Measurements from ENCODE around the gene FRY.
"Not testable (repeated sequence)": the region's sequence is repeated elsewhere in the genome, so short reads cannot be mapped to it uniquely, and the experiment has no call there.

FRY gene

DNA sequence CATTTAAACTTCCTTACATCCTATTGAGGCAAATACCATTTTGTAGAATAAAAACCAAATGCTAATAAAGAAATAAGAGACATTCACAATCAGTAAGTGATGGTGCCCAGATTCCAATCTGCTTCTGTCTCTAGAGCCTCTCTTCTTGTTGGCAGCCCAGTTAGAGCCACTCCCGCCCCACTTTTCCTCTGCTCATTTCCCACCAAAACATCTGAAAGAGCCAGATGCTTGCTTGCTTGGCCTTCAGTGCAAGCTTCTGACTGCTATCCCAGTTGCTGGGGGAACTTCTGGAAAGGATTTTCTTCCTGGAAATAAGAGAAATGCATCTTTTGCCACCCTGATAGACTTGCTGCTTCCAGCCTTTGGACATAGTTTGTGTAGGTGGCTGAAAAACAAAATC, 12.9 kb downstream of the FRY start:
- DNase-seq, result no peak

DNA sequence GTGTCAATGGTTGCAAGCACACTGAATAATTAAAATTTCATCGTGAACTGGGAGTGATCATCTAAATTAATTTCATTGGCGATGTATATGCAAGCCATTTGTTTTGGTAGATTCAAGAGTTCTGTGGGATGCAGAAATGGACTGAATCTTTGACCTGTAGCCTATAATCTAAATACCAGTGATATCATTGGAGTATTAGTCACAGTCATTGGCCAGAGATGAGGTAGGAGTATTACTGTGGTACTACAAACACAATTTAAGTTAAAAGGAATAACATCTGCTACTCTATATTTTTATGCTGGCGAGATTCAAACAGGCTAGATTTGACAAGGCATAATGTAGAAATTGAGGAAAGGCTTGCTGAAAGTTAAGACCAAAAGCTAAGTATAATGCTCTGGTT, 14.0 kb downstream of the FRY start:
- no peak for DNase-seq

DNA sequence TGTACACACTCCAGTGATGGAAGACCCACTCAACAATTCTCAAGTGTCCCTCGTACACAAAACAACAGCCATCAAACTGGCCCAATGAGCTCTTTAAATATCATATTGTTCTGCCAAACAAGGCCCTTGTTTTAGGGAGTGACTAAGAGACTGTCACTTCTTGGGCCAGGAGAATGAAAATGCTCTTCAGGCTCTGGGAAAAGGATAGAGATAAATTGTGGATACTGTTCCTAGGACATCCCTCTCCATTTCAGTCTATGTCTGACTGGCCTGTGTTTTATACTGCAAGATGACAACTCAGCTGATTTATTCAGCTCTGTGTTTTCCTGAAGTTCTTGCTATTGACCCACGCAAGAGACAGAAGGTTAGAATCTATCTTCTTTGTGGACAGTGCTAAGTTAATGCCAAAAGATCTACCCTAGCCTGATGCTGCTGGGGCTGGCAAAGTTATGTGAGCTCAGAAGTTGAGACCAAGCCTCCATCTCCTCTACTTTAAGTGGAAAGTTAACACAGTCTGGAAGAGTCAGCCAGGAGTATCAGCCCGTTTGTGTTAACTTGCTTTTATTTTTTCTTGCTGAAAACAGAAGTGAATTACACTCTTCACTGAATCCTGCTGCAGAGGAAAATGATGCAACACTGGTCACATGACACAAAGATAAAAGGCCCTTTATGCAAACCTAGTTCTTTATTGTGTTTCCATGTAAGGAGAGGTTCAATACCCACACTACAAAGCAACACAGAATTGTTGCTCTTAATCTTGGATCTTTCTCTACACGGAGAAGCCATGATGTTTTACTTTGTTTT, 14.6 kb downstream of the FRY start:
- DNase-seq, result no peak

DNA sequence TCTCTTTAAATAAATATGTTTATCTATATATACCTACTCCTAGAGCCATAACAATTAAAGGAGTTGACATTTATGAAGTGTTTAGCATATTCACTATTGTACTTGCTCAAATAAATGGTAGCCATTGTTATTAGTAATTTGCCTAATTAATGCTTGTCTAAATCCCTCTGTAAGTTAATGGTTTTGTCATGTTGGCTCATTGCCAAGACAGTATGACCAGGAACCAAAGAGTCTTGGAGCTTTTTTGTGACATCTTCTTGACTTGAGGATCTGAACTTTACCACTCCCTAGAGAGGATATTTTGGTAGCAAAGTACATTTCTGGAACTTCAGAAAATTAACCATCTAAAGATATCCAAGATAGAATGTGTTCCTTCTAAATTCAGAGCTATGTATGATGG, 15.5 kb downstream of the FRY start:
- no peak for DNase-seq

DNA sequence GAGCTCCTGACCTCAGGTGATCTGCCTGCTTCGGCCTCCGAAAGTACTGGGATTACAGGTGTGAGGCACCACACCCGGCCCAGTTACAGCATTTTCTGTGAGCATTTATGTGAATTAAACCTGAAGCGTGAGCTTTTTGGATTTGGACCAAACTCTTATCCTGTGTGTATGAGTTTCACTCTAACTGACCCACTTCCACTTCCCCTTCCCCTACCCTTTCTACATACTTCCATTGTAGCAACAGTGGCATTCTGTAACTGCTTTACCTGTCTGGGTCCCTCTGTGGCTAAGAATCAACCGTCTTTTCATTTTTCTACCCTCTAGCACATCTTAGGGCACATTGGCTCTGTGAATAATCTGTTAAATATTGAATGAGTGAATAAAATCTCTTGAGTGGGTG, 16.2 kb downstream of the FRY start:
- DNase-seq, result no peak

GRCh38 chr13:32048816-32049215, 17.2 kb downstream of the FRY start:
- no peak for DNase-seq

DNA sequence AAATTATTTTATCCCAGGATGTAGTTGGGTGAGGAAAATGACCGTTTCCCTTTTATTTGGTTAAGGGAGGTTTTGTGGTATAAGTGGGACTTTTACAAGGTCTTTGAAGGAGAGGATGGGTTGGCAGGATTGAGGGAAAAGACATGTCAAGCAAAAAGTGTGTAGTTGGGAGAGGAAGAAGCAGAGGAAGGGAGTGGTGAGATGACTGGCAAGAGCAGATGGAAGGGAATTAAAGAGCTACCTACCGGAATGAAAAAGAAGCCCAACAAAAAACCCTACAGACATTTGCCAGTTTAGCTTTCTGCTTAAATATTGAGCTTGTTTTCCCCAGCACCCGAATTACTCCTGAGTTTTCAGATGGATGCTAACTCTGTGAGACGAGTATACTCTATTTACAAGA, 19.6 kb downstream of the FRY start:
- no peak for DNase-seq

- DNase-seq, result no peak
Measured at GRCh38 chr13:32056316-32056715, 24.7 kb downstream of the FRY start.

DNA sequence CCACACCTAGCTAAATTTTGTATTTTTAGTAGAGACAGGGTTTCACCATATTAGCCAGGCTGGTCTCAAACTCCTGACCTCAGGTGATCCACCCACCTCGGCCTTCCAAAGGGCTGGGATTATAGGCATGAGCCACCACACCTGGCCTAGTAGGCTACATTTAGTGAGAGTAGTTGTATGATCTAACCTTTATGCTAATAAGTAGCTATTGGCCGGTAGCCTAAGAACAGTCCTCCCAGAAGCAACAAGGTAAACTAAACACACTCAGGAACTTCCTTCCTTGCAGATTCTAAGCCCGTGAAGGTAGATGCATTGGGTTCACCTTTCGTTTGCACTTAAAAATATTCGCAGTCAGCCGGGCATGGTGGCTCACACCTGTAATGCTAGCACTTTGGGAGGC, 25.8 kb downstream of the FRY start:
- DNase-seq, result not testable (repeated sequence)

DNA sequence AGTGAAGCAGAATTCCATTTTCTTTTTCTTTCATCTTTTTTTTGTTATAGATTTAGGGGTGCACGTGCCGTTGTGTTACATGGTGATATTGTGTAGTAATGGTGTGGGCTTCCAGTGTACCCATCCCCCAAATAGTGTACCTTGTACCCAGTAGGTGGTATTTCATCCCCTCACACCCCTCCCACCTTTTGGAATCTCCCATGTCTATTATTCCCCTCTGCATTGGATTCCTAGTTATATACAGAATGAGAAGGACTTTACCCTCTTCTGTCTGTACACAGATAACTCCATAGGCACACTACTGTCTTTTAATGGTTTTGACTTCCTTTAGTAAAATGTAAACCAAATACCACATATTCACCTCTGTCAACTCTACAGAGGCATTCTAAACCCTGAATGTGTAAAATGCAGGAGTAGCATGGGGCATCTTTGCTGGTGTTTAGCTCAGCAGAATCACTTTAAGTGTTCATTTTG, 28.0 kb downstream of the FRY start:
- no peak for DNase-seq

DNA sequence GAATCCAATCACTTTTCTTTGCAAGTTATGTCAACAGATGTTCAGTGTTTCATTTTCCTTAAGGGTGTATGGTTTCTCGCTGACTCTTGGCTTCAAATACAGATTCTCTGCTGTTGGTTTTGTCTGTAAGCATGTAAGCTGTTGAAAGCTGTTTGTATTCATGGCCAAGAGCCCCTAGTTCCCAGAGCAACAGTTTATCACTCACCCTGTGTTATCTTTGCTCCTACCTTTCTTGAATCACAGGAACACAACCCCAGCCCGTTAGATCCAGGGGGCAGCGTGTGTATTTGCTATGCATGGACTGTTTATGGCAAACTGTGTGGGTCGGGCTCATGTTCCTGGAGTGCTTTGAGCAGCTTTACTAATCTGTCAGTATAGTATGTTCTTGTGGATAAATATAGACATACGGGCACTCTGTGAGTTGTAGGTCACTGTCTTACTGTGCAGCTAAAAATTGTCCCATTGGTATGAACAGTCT, 28.9 kb downstream of the FRY start:
- DNase-seq, result no peak

DNA sequence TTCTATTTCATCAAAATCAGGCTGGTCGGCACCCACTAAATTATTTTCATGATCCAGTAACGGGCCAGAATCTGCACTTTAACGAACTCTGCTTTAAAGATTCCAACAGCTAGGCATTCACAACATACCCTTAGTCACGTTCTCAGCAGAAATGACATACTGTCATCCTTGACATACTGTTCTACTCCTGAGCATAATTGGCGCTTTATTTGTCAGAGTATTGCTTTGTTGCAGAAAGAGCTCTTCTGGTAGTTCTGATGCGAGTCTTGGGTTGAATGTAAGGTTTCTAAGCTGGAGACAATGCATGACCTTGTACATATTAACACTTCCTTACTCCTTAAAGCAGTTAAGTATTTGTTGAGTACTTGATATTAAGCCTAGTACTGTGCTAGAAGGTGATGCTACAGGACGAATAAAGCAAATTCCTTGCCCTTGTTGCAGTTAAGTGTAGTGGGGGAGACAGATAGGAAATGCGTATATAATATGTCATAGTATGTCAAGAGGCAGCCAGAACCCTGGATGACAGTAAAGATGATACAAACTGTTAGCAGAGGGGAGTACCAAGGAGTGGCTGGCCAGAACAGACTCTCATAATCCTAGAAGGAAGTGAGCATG, 32.2 kb downstream of the FRY start:
- DNase-seq, result no peak

GRCh38 chr13:32067149-32067961, 35.8 kb downstream of the FRY start:
- DNase-seq, result no peak

- no peak for DNase-seq
Measured at GRCh38 chr13:32068255-32068654, 36.7 kb downstream of the FRY start.

DNA sequence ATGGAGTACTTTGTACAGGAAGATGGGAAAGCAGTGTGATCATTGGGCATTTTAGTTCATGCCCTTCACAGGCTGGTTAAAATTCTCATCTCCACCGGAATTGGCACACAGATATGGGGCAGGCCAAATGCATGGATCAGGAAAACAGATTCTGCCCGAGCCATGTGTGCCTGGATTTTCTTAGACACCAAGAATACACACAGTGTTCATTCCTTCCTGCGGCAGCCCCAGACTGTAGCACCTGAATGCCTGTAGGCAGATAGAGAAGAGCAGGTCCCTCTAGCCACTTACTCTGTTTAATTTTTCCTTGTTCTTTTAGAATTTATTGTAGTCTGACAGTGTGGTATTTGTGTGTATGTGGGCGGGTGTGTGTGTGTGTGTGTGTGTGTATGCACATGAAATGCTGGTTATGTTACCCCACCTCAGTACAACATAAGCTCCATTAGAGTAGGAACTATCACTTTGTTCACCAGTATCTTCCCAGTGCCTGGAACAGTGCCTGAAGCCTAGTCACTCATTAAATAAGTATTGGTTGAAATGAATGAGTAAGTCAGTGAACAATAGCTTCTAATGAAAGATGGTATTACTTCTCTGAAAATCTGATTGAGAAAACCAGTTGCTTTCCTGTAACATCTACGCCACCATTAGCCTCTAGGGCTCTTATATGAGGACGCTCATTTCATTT, 41.7 kb downstream of the FRY start:
- no peak for DNase-seq

GRCh38 chr13:32075170-32075851, 43.7 kb downstream of the FRY start:
- no peak for DNase-seq

DNA sequence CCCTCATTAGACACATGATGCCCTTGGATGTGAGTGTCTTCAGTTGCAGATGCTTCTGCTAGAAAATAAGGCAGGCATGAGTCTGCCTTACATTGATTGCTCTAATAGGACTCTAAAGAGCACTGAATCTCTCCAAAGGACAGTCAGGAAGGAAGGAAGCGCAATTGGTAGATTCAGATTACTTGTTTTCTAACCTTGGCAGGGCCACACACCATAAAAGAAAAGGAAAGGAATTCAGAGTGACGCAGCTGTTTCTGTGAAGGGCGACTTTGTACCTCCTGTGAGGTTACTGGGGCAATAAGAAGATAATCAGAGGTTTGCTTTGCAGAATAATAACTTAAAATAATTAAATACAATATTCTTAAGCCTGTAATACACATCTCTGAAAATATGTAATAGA, 48.0 kb downstream of the FRY start:
- DNase-seq, result no peak

DNA sequence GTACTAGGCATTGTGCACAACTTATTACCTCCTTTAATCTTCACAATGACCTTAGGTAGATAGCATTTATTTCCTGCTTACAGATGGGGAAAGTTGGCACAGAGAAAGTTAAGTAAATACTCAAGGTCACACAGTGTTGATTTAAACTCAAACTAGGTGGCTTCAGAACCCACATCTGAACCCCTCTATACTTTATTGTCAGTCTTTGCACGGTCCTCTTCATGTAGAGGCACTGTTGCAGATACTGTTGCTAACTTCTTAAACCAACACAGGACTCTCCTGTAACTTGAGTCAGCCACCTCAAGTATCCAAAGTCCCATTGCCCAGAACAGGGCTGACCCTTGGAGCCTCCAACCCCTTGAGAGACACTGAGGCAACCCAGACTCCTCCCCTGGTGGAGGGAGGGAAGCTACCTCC, 48.8 kb downstream of the FRY start:
- DNase-seq, result no peak

GRCh38 chr13:32081591-32081990, 50.0 kb downstream of the FRY start:
- DNase-seq, result no peak

DNA sequence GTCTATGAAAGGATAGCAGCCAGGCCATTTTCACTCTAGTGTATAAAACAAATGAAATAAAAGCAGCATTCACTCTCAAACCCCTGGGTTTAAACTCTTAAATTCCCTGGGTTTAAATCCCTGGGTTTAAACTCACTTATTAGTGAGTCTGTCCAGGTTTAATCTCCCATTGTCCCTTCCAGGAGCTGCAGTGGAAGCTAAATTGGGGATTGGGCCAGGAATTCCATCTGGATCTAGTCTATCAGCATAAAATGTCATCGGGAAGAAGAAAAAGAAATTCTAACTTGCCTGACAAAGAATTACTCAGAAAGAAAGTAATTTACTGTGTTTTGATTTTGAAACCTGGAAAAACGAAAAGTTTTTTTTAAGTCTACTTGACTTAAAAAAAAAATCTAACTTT, 54.8 kb downstream of the FRY start:
- no peak for DNase-seq

GRCh38 chr13:32086791-32087441, 55.3 kb downstream of the FRY start:
- no peak for DNase-seq

All from NK-92 treated with Interleukin-12 subunit alpha and Interleukin-12 subunit beta, amount 100 ng/mL, for 24 hours (cell line).